ENCODE results near the gene BRSK2. TPM values are rescaled to one million over a fixed set of nuclear protein-coding genes. Genes with fewer than 3 reads are reported as not detected.

The BRSK2 gene
- total RNA-seq, 4 donors from 2014 or later: 0.24 to 0.81 TPM; not detected in 2

GRCh38 chr11:1371377-1371776 lies 18.4 kb upstream of the BRSK2 start:
- no peaks in the 10 kb centered on the region for H3K9me3 ChIP-seq
- ATAC-seq (no peak), DNase-seq (no peak)
- TF ChIP-seq POLR2A (IDR thresholded peaks at IDR 0.05) (no peak), CTCF (IDR thresholded peaks at IDR 0.05 in 4 of 5, conservative IDR thresholded peaks at IDR 0.05 in 1 of 5) (no peak)
- H3K27me3 ChIP-seq: peaks cover 8 to 20% (median 19%) of the 10 kb centered on the region in 3 donors
- intact Hi-C loops (cut with DNase I; ENCODE audit: low total_unique reads): no loop called here
- in situ Hi-C loops (cut with MboI; ENCODE audit: low sequenced_read_pairs in 4 of 4): no loop called here
- H3K27ac ChIP-seq: no peak overlapping the region
- no peak overlapping the region for H3K4me3 ChIP-seq
- no peaks in the 10 kb centered on the region for H3K4me1 ChIP-seq
- no peaks in the 10 kb centered on the region for H3K36me3 ChIP-seq

- no peak for DNase-seq
- peaks cover 13 to 25% (median 22%) of the 10 kb centered on the region in 3 donors for H3K27me3 ChIP-seq
- in situ Hi-C loops (cut with MboI; ENCODE audit: low sequenced_read_pairs in 4 of 4): no loop called here
Observed at GRCh38 chr11:1371836-1372465, 17.8 kb upstream of the BRSK2 start.

GRCh38 chr11:1372660-1373059 lies 17.1 kb upstream of the BRSK2 start:
- no peak for DNase-seq

More at GRCh38 chr11:1371836-1372465, 17.8 kb upstream of the BRSK2 start:
- no peaks in the 10 kb centered on the region for H3K9me3 ChIP-seq
- no peaks in the 10 kb centered on the region for H3K36me3 ChIP-seq
- no peak for TF ChIP-seq POLR2A (IDR thresholded peaks at IDR 0.05)
- TF ChIP-seq CTCF (IDR thresholded peaks at IDR 0.05 in 4 of 5, conservative IDR thresholded peaks at IDR 0.05 in 1 of 5): no peak
- ATAC-seq: no peak
- intact Hi-C loops (cut with DNase I; ENCODE audit: low total_unique reads): no loop called here
- no peak overlapping the region for H3K27ac ChIP-seq
- H3K4me3 ChIP-seq: no peak overlapping the region
- no peaks in the 10 kb centered on the region for H3K4me1 ChIP-seq

GRCh38 chr11:1373536-1374214 lies 16.1 kb upstream of the BRSK2 start:
- no peak overlapping the region for H3K4me3 ChIP-seq

More at GRCh38 chr11:1372660-1373059, 17.1 kb upstream of the BRSK2 start:
- peaks cover 19 to 30% (median 23%) of the 10 kb centered on the region in 3 donors for H3K27me3 ChIP-seq
- no peaks in the 10 kb centered on the region for H3K4me1 ChIP-seq
- no peak for ATAC-seq
- TF ChIP-seq CTCF (IDR thresholded peaks at IDR 0.05 in 4 of 5, conservative IDR thresholded peaks at IDR 0.05 in 1 of 5) (no peak), POLR2A (IDR thresholded peaks at IDR 0.05) (no peak)
- no peaks in the 10 kb centered on the region for H3K36me3 ChIP-seq
- intact Hi-C loops (cut with DNase I; ENCODE audit: low total_unique reads): no loop called here
- in situ Hi-C loops (cut with MboI; ENCODE audit: low sequenced_read_pairs in 4 of 4): no loop called here
- no peak overlapping the region for H3K4me3 ChIP-seq
- H3K9me3 ChIP-seq: no peaks in the 10 kb centered on the region
- no peak overlapping the region for H3K27ac ChIP-seq

More at GRCh38 chr11:1373536-1374214, 16.1 kb upstream of the BRSK2 start:
- no peaks in the 10 kb centered on the region for H3K36me3 ChIP-seq
- TF ChIP-seq POLR2A (IDR thresholded peaks at IDR 0.05) (no peak), CTCF (IDR thresholded peaks at IDR 0.05 in 4 of 5, conservative IDR thresholded peaks at IDR 0.05 in 1 of 5) (no peak)
- no peak overlapping the region for H3K27ac ChIP-seq
- in situ Hi-C loops (cut with MboI; ENCODE audit: low sequenced_read_pairs in 4 of 4) (no loop called here), intact Hi-C loops (cut with DNase I; ENCODE audit: low total_unique reads) (no loop called here)
- H3K27me3 ChIP-seq: peaks cover 19 to 30% (median 29%) of the 10 kb centered on the region in 3 donors
- ATAC-seq (no peak), DNase-seq (no peak)
- H3K4me1 ChIP-seq: no peaks in the 10 kb centered on the region
- no peaks in the 10 kb centered on the region for H3K9me3 ChIP-seq
